Epidermal melanocyte (primary cell): ENCODE measurements around the gene ZMIZ1.

Experiments
- DNase-seq: peaks from one replicate; pipeline ENCODE4 v3.0.0; 2011; ENCODE audit warnings: low spot score; ENCODE audit not compliant: insufficient read length

Gene ZMIZ1, protein sequence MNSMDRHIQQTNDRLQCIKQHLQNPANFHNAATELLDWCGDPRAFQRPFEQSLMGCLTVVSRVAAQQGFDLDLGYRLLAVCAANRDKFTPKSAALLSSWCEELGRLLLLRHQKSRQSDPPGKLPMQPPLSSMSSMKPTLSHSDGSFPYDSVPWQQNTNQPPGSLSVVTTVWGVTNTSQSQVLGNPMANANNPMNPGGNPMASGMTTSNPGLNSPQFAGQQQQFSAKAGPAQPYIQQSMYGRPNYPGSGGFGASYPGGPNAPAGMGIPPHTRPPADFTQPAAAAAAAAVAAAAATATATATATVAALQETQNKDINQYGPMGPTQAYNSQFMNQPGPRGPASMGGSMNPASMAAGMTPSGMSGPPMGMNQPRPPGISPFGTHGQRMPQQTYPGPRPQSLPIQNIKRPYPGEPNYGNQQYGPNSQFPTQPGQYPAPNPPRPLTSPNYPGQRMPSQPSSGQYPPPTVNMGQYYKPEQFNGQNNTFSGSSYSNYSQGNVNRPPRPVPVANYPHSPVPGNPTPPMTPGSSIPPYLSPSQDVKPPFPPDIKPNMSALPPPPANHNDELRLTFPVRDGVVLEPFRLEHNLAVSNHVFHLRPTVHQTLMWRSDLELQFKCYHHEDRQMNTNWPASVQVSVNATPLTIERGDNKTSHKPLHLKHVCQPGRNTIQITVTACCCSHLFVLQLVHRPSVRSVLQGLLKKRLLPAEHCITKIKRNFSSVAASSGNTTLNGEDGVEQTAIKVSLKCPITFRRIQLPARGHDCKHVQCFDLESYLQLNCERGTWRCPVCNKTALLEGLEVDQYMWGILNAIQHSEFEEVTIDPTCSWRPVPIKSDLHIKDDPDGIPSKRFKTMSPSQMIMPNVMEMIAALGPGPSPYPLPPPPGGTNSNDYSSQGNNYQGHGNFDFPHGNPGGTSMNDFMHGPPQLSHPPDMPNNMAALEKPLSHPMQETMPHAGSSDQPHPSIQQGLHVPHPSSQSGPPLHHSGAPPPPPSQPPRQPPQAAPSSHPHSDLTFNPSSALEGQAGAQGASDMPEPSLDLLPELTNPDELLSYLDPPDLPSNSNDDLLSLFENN

DNA sequence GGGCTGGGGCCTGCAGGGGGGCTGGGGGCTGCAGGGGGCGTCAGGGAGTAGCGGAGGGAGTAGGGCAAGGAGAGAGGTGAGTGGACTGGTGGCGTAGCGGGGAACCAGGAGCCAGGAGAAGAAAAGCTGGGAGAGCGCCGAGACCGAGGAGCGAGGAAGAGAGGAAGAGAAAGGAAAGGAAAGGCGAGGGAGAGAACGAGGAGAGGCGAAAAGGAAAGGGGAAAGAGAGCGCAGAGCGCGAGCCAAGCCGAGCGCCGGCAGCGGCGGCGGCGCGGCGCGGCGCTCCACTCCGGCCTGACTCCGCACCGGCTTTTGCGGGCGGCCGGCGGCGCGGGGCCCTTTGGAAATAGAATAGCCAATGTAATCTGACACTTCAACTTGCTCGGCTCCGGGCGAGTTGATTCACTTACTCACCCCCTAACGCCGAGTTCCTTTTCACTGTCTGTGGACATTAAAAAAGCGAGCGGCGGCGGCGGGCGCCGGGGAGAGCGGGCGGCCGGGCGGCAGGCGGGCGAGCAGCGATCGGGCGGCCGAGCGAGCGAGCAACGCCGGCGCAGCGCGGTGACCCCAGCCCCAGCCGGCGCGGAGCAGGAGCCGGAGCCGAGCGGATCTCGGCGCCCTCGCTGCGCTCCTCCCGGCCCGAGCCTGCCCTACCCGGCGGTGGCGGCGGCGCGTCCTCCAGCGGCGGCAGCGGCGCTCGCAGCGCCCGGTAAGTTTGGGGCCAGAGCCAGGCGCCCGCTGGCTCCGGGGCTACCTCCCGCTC, at the start of gene ZMIZ1:
Gene ZMIZ1, plus strand, starts transcription at position 405 of the 763 bp plus-strand sequence. CDS start 132,667 bp downstream, outside the sequence.
- DNase-seq: peak; percentile 89

DNA sequence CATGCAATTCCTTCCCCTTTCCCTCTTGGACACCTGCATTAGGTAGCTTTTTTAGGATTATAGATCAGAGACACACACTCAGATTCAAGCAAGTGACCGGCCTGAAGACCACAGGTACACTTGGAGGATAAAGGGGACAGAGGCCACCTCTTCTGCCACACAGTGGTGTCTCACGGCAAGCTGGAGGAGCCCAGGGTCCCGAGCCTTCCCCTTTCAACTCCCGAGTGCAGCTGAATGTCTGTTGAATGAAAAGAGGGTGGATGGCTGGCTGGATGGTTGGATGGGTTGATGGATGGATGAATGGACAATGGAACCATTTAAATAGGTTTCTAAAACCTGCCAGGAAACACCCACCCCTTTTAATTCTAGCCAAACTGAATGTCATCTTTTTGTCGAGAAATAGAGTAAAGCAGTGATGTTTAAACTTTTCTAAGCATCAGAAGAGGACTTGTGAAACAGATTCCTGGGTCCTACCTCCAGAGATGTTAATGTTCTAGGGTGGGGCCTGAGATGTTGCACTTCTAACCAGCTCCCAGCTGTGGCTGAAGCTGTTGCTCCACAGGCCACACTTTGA, 49.2 kb upstream of the ZMIZ1 start:
- DNase-seq: no peak

DNA sequence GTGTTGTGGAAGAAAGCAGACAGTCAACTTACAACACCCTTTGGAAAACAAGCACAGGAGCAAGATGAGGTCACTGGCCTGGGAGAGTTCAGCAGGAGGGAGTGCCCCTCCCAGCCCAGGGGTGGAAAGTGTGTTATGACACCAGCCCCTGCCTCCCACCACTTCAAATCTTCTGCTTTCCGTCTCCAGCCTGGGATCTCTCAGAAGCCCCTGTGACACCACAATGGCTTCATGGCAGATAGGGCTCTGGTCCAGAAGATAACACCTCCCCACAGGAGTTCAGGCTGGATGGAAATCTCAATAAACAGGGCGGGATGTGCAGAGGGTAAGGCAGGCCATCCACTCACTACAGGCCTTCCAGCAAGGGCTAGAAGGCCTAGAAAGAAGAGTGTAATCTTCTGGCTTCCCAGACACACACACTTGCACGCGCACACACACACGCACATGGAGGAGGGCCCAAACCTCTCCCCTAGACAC, 48.7 kb upstream of the ZMIZ1 start:
- DNase-seq: no peak

DNA sequence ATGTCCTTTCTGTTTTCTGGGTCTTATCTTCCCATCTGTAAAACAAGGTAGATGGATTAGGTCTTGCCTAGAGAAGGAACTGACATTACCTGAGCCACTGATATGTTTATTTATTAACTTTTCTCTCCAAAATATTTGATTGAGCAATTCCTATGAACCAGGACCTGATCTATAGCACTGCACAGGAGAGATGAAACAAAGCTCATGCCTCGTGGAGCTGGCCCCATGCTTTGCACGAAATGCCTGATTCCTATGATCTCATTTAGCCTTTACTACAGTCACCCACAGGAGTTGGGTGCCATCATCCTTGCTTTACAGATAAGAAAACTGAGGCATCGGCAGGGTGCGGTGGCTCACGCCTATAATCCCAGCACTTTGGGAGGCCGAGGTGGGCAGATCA, 48.2 kb upstream of the ZMIZ1 start:
- DNase-seq: no peak

DNA sequence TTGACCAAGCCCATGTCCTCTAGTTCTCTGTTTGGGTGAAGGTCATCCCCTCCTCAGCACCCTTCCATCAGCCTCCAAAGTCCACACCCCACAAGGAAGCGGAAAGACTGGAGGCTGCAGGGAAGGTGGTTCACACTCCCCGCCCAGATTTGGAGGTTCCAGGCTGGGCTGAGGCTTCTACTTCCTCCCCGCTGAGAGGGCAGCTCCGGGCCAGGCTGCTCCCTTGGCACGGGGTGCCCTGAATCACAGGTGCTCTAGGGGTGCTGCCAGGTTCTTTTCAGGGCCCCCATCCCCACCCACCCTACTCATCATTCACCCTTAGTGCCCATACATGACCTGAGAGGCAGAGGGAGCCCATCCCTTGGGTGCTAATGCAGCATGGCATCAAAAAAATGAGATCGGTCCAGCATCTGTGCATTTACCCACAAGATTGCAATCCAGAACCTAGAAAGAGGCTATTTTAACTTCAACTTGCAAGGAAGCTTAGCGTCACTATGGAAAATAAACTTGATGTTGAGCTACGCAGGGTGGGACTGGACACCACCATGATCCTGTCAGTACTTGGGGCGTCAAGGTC, 47.3 kb upstream of the ZMIZ1 start:
- no peak for DNase-seq

DNA sequence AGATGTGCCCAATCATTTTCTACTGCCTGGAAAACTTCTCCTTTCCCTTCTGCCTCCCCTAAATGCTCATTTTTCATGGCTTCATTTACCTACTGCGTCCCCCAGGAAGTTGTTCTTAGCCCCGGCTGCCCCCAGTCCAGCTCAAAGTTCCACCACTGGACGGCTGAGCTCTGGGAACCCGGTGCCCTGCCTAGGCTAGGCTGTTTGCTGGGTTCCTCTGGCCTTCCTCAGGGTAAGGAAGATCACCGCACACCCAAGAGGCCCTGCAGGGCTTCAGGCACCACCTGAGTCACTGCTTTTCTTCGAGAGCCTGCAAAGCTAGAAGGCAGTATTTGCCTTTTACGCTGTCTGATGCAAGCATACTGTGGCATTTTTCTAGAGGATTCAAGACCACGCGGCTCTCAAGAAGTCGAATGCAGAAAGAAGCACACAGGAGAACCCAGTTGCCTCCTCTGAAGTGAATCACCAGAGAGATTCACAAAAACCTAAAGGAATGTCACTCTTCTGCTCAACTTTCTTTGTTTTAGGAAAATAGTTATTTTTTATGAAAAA, 46.7 kb upstream of the ZMIZ1 start:
- DNase-seq: no peak

DNA sequence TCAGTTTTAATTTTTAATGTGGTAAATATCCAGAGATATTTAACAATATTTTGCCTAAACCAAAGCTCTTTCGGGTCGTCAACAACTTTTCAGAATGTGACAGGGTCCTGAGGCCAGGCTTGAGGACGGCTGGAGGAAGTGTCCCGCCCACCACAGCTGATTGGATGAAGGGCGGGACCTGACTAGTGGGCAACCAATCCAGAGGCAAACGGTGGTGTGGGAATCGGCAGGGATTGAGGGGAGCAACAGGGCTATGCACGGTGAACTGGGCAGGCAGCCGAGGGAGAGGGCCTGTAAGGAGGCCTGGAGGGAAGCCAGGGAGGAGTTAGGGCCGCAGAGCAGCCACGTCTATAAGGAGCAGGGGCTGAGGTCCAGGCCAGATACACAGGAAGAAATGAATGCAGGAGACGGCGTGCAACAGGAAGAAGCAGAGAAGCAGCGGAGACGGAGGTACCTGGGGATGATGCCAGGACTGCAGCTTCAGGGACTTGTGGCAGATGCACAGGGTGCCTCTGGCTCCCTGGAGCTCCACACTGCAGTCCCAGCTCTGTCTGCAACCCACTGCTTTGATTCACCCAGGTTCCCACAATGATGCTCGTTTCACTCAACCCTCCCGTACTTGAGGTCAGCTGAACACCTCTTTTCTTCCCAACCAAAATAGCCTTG, 46.1 kb upstream of the ZMIZ1 start:
- no peak for DNase-seq

DNA sequence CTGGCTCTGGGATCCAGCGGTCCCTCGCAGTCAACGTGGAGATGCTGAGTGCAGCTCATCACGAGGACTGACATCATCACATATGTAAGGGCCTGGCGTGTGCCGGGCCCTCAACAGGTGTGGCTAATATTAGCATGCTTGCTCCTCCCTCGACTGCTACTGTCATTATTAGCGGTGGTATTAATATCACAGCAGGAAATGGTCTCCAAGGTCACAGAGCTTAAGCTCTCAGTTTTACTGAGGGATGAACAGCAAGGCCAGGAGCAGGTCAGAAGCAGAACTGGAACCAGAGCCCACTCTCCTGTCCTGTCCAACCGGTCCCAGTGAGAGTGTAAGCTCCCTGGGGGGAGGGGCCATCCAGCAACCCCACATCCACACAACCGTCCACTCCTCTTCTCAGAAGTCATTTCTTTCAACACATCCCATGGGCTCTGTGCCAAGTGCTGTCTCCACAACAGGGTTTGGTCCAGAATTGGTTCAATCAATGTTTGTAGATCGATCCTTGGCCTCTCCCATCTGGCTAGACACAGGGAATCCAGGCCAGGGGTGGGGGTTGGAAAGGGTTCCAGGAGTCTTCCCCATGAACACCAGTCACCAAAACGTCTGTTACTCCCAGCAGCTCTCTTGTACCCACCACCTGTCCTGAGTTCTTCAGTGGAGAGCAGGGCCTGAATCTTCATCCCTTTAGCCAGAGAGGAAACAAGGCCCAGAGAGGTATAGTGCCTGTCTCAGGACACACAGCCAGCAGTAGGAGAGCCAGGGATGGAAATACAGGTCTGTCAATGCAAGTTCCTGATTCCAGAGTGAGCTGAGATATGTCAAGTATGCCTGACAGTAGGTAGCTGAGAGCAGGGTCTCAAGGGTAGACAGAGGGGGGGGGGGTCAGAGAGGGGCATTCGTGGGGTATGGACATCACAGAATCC, 45.3 kb upstream of the ZMIZ1 start:
- no peak for DNase-seq

DNA sequence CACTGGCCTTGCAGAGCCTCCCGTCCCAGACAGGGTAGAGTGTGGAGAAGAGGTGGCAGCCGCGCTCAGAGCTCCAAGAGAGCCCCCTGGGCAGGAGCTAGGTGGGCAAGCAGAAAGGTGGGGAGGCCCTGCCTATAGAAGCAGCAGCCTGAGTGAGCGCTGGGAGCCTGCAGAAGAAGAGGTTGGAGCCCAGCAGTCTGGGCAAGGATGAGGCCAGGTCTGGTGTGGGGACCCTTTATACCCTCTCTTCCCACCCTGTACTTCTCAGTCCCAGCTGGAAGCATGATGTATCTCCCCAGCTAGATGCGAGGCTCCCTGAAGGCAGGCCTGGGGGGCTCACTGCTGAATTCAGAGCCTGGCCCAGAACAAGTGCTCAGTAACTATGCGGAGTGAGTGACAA, 44.5 kb upstream of the ZMIZ1 start:
- DNase-seq: no peak

DNA sequence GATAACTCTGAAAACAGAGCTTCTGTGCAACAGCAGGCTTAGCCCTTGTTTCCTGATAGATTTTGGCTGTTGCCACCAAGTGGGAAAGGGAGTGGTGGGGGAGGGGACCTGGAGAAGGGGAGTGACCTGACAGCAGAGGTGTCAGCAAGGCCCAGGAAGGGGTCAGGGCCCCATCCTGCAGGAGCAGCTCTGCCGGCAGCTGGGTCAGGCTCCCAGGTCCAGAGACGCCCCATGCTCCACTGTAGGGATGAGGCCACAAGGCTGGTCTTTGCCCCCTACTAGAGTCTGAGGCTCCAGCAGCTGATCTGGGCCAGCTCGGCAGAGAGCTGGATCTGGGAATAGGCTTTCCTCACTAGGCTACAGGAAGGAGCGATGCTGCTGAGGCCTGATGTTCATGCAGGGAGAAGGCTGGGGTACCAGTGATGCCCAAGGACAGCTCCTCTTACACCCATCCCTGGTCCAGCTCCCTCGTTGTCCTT, 44.0 kb upstream of the ZMIZ1 start:
- no peak for DNase-seq

DNA sequence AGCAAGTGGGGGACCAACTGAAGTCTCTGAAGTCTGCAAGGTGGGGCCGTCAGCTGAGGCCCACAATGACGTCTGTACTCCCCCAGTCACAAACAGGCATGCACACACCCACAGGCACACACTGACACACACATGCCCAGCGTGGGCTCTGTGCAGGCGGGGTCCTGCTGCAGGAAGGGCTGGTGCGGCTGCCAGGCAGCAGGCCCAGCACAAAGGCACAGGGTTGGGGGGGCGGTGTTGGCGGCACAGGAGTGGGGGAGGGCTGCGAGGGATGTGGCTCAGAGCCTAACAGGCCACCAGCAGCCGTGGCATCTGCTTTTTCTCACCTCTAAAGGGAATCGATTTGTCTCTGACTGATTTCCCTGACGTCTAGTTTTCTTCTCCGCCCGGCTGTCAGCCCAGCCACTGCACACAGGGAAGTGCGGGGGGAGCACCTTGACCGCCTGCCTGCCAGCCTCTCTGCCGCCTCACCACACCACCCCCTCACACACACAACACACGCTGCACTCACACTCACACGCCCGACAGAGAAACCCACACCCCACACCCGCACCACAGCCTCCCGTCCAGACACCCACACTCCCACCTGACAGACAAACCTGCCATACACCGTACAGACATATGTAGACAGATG, 43.5 kb upstream of the ZMIZ1 start:
- DNase-seq: no peak

DNA sequence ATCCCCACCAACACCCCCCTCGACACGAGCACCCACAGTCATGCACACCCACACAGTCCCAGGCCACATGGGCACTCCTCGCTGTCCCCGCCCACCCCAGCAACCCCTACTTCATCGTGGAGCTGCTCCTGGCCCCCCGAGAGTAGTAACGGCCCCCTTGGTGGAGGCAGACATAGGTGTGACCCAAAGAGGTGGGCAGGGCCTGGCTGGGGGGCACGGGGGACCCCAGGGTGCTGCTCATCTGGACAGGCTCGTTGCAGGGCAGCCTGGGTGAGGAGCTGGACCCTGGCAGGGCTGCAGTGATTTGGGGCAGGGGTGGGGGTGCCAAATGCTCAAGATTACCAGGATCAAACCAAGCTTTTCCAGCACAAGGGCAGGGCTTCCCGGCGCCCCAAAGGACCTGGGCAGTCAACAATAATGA, 42.4 kb upstream of the ZMIZ1 start:
- DNase-seq: no peak

DNA sequence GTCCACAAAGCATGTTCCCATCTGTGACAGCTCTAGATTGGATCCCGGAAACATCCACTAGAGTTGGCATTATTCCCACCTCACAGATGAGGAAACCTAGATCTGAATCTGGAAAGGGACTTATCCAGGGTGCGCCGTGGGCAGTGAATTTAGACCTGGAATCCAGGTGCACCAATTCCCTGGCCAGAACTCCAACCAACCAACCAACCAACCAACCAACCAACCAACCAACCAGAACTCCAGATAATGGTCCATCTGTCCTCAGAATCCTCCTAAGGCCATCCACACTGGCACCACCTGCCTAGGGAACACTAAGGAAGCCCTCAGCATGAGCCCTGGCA, 42.0 kb upstream of the ZMIZ1 start:
- no peak for DNase-seq

DNA sequence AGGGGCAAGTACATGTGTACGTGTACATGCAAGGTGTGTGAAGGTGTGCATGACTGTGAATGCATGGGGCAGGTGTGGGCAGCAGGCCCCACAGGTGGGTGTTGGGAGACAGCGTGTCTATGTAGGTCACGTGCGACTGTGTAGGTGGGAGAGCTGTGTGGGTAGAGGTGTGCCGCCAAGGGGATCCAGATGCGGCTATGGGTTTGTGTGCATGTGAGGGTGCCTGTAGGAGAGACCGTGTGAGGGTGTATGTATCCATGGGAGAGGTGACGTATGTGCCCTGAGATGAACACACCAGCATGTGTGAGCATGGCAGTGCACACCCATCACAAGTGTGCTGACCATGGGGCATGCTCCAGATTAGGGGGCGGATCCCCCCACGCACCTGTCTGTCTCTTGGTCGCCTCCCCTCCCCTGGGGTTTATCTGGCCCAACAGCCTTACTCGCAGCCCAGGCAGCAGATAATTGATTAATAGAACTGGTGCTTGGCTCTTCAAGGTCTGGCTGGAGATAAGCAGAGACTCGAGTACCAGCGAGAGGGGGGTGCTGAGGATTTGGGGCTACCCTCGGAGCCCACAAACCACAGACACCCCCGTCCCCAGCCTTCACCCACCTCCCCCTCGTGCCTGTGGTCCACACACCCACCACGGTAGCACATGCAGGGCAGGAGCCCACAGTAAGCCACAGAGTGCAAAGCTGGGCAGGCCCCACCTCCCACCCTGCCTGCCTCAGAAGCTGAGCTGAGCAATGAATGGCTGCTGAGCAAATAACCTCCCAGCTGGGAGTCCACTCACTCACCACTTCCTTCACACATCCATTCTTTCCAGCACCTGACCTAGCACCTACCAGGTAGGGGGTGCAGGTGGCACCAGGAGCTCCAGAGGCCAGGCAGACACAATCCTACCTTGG, 41.4 kb upstream of the ZMIZ1 start:
- no peak for DNase-seq

DNA sequence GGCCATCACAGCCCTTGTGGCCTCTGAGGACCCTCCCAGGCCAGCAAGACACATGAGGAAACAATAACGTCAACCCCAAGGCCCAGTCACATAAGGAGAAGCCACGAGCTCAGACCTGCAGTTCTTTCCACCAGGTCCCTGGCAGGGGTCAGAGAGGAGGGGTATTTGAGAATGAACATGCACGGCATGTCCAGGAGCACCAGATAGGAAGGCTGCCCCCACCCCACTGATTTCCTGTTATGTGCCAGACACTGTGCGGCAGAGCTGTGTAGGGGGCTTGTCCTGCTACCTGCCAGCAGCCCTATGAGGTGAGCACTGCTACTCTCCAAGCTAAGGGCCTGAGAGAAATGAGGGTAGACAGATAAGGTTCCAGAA, 40.7 kb upstream of the ZMIZ1 start:
- no peak for DNase-seq

DNA sequence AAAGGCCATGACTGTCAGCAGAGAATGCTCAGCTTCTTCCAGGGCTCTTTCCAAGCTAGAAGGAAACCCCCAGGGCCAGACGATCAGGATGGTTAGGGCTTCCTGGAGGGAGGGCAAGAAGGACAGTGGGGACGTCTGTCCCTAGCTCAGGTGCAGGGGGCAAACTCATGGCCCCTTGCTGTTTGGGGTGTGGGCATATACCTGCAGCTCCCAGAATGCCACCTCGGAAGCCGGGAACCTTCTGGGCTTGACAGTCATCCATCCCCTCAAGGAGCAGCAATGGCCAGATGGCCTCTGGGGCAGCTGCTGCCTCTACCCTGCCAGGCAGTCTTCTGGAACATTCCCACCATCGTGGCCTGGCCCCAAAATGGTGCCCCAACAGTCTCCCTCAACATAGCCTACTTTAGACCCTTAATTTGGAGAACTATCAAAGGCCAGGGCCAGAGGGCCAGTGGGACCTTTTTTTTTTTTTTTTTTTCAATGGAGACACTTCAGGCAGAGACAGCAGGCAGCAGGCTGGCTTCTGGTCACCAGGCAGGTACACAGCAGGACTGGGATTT, 40.2 kb upstream of the ZMIZ1 start:
- DNase-seq: no peak
